HepG2 (cell line): ENCODE data around the gene MYL6. TPM values are rescaled to one million over a fixed set of nuclear protein-coding genes. Genes with fewer than 3 reads are reported as not detected.

Source experiments
- ATAC-seq: fragments of 200-7000 bp; cut with Tn5 transposase; 3 replicates; pipeline ENCODE4 v1.9.1; 2020; ENCODE audit warnings: mild to moderate bottlenecking, moderate library complexity
- BruUV-seq: library from RNA; stranded (reverse); fragments of 400-500 nt; replicated peaks from 2 replicates; lab custom pipeline; 2021; lab: Mats Ljungman, UMichigan
- CTCF ChIA-PET: fragments of 300-600 bp; formaldehyde crosslinking; extraction: SDS; loops from one replicate; lab custom pipeline; 2021; ENCODE audit warnings: low total read pairs, inconsistent platforms, low intra/inter-chr PET ratio; lab: Yijun Ruan, JAX
- POLR2A ChIA-PET: fragments of 350-600 bp; sonication (Branson Sonifier 250); formaldehyde crosslinking; loops from one replicate; lab custom pipeline; 2020; ENCODE audit warnings: antibody characterized with exemption, inconsistent platforms; lab: Yijun Ruan, JAX
- DNase-seq: peaks from one replicate; pipeline ENCODE4 v3.0.0-alpha.2; 2015; ENCODE audit warnings: low spot score
- FAIRE-seq: peaks from 3 replicates; lab custom pipeline; 2011; peaks lifted over from hg19 to GRCh38; lab: Jason Lieb, UNC
- H2AFZ ChIP-seq: one replicate; pipeline ENCODE4 v1.6.1; 2011; ENCODE audit warnings: low read length, inconsistent platforms
- H3K27ac ChIP-seq: fragments of 300-600 bp; 3 replicates; pipeline ENCODE4 v1.8.0; 2011; ENCODE audit warnings: mixed run types, mild to moderate bottlenecking, mixed read lengths, low read length, inconsistent platforms; ENCODE audit not compliant: insufficient read depth; ENCODE audit errors: extremely low read length
- H3K27me3 ChIP-seq, 2 experiments: fragments of 200-600 bp in 1 of 2; 2 replicates in 1 of 2; 3 replicates in 1 of 2; pipeline versions ENCODE4 v1.6.0 to v1.8.0; 2011; ENCODE audit warnings: low read length in 2 of 2, mild to moderate bottlenecking in 2 of 2, moderate library complexity in 2 of 2, inconsistent platforms in 1 of 2; ENCODE audit not compliant: insufficient read depth in 2 of 2, control insufficient read depth in 1 of 2
- H3K36me3 ChIP-seq, 2 experiments: fragments of 200-600 bp in 1 of 2; replicated peaks in 1 of 2; 2 replicates in 1 of 2; 3 replicates in 1 of 2; pipeline versions ENCODE4 v1.5.1 to v1.8.0; 2011; ENCODE audit warnings: low read length in 2 of 2, inconsistent platforms in 1 of 2; ENCODE audit not compliant: insufficient read depth in 2 of 2, control insufficient read depth in 1 of 2
- H3K4me1 ChIP-seq: 2 replicates; pipeline ENCODE4 v1.5.1; 2012; ENCODE audit warnings: low read length, inconsistent platforms; ENCODE audit not compliant: insufficient read depth
- H3K4me2 ChIP-seq: 2 replicates; pipeline ENCODE4 v1.6.0; 2011; ENCODE audit warnings: low read depth, low read length, inconsistent platforms
- H3K4me3 ChIP-seq, 3 experiments: fragments of 200-600 bp in 1 of 3; sonication (generic), shearing (Covaris generic) in 1 of 3; replicated peaks in 1 of 3; 2 replicates each; pipeline ENCODE4 v1.5.1; 2011 to 2016; ENCODE audit warnings: low read length in 3 of 3, inconsistent platforms in 2 of 3, low read depth in 2 of 3, mild to moderate bottlenecking in 2 of 3, control low read depth in 1 of 3, mixed read lengths in 1 of 3; ENCODE audit not compliant: insufficient read depth in 1 of 3
- H3K79me2 ChIP-seq: one replicate; pipeline ENCODE4 v1.6.1; 2011; ENCODE audit warnings: low read length, inconsistent platforms; ENCODE audit not compliant: insufficient read depth
- H3K9ac ChIP-seq: 2 replicates; pipeline ENCODE4 v1.6.0; 2011; ENCODE audit warnings: mild to moderate bottlenecking, low read depth, low read length, inconsistent platforms; ENCODE audit not compliant: insufficient read depth
- H3K9me3 ChIP-seq: 2 replicates; pipeline ENCODE4 v1.5.1; 2012; ENCODE audit warnings: mild to moderate bottlenecking, low read length
- H4K20me1 ChIP-seq: 2 replicates; pipeline ENCODE4 v1.6.0; 2011; ENCODE audit warnings: inconsistent platforms, mild to moderate bottlenecking, low read length, moderate library complexity; ENCODE audit not compliant: insufficient read depth
- KDM3A ChIP-seq: IDR thresholded peaks from 2 replicates; pipeline ENCODE4 v1.6.1; 2018; ENCODE audit warnings: low read depth, missing compliant biosample characterization
- RBFOX2 ChIP-seq: fragments of 200-400 bp; formaldehyde crosslinking; IDR thresholded peaks from 2 replicates; pipeline ENCODE4 v1.6.1; 2017; ENCODE audit warnings: low read depth, mild to moderate bottlenecking, low read length
- STAT5B ChIP-seq: sonication (generic); formaldehyde crosslinking; IDR thresholded peaks from 2 replicates; pipeline ENCODE4 v1.4.0; 2020; ENCODE audit warnings: missing genetic modification reagents
- WGBS: methylation state at CpG from one replicate; pipeline ENCODE4 v1.1.6; 2017; ENCODE audit warnings: low lambda C conversion rate; 5-methylcytosine and 5-hydroxymethylcytosine counted together
- in situ Hi-C: cut with HindIII; loops from 2 replicates; pipeline ENCODE4 v1.10.0; 2017; ENCODE audit warnings: low pct_unique_long_range_greater_than_20kb; ENCODE audit not compliant: extremely low pct_ligation_motif_present
- intact Hi-C: fragments of 100-400 bp; cut with micrococcal nuclease; formaldehyde crosslinking; loops from one replicate; pipeline ENCODE4 v1.10.0; 2022; ENCODE audit not compliant: unreplicated experiment
- polyA plus RNA-seq, 8 experiments: library from polyadenylated mRNA; depleted of rRNA in 3 of 8; stranded (reverse) in 7 of 8; unstranded in 1 of 8; fragments of >200 nt; fragmentation: Illumina TruSeq in 4 of 8; extraction: Trizol in 4 of 8; gene quantifications; 2 replicates each; pipeline versions ENCODE4 v1.2.1 to v1.2.3, GENCODE V29; 2011 to 2016; ENCODE audit warnings: low read depth in 4 of 8, missing spikeins in 1 of 8, mixed read lengths in 1 of 8; ENCODE audit not compliant: insufficient read depth in 1 of 8
- total RNA-seq, 5 experiments: library from RNA; depleted of rRNA; stranded (reverse); fragments of >200 nt; fragmentation: Illumina TruSeq; extraction: Trizol; gene quantifications; 2 replicates each; pipeline ENCODE4 v1.2.3, GENCODE V29; 2016; ENCODE audit warnings: low read depth in 1 of 5
- TF ChIP-seq, protein P1 (sequence below): sonication (generic); formaldehyde crosslinking; IDR thresholded peaks from 2 replicates; pipeline ENCODE4 v1.9.0; 2021; ENCODE audit warnings: mild to moderate bottlenecking, missing genetic modification reagents

The MYL6 gene
- total and polyA plus RNA-seq, 2 of the 13 experiments (the other 11 are each of a cell fraction or from before 2014, with no cell fraction given) = 1,127 to 1,192 TPM

DNA sequence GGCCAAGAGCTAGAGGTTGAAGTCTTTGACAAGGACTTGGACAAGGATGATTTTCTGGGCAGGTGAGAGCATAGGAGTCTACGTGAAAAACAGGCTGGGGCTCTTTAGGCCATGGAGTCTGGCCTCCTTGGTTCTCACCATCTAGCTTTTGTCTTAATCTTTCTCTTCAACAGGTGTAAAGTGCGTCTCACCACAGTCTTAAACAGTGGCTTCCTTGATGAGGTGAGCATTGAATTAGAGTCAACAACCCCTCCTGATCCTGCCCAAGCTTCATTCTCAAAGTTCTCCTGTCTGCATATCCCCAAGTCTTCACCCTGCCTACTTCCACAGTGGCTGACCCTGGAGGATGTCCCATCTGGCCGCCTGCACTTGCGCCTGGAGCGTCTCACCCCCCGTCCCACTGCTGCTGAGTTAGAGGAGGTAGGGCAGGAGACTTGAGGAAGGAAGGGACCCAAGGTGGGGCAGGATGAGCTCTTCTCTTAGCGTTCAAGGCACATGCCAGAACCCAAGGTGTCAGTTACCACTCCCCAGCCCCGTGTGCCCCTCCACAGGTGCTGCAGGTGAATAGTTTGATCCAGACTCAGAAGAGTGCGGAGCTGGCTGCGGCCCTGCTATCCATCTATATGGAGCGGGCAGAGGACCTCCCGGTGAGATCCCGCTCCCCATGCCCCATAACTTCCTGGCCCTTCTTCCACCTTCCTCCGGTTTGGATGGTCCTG, 20.1 kb upstream of the MYL6 start:
- H3K36me3 ChIP-seq = peaks cover 17 to 73% of the 10 kb centered on the region in 2 experiments

More for the DNA sequence above, 20.1 kb upstream of the MYL6 start:
- H3K9me3 ChIP-seq = no peaks in the 10 kb centered on the region
- FAIRE-seq (no peak), DNase-seq (no peak), ATAC-seq (no peak)
- BruUV-seq = no TSS peak
- ChIA-PET CTCF (no interaction called here), POLR2A (interaction anchor here (2.1 kb wide), 1 partner anchor 10 kb away, joined by 6 read pairs; the partner anchor contains the start of gene ESYT1)
- H3K4me3 ChIP-seq = no peak overlapping the region
- 96% methylated on average over 13 of the region's 14 CpGs for WGBS
- no peaks in the 10 kb centered on the region for H3K4me1 ChIP-seq
- in situ Hi-C loops (no loop called here), intact Hi-C loops (no loop called here)
- no peaks in the 10 kb centered on the region for H4K20me1 ChIP-seq
- no peaks in the 10 kb centered on the region for H3K79me2 ChIP-seq
- H3K4me2 ChIP-seq = no peak overlapping the region
- no peak overlapping the region for H2AFZ ChIP-seq
- H3K27ac ChIP-seq = no peak overlapping the region
- TF ChIP-seq STAT5B (CRISPR knock-in tag) = no peak
- TF ChIP-seq RBFOX2 = 0 out of 2 replicates have a peak, but pooled peaks have one; percentile 9
- TF ChIP-seq, protein P1, sequence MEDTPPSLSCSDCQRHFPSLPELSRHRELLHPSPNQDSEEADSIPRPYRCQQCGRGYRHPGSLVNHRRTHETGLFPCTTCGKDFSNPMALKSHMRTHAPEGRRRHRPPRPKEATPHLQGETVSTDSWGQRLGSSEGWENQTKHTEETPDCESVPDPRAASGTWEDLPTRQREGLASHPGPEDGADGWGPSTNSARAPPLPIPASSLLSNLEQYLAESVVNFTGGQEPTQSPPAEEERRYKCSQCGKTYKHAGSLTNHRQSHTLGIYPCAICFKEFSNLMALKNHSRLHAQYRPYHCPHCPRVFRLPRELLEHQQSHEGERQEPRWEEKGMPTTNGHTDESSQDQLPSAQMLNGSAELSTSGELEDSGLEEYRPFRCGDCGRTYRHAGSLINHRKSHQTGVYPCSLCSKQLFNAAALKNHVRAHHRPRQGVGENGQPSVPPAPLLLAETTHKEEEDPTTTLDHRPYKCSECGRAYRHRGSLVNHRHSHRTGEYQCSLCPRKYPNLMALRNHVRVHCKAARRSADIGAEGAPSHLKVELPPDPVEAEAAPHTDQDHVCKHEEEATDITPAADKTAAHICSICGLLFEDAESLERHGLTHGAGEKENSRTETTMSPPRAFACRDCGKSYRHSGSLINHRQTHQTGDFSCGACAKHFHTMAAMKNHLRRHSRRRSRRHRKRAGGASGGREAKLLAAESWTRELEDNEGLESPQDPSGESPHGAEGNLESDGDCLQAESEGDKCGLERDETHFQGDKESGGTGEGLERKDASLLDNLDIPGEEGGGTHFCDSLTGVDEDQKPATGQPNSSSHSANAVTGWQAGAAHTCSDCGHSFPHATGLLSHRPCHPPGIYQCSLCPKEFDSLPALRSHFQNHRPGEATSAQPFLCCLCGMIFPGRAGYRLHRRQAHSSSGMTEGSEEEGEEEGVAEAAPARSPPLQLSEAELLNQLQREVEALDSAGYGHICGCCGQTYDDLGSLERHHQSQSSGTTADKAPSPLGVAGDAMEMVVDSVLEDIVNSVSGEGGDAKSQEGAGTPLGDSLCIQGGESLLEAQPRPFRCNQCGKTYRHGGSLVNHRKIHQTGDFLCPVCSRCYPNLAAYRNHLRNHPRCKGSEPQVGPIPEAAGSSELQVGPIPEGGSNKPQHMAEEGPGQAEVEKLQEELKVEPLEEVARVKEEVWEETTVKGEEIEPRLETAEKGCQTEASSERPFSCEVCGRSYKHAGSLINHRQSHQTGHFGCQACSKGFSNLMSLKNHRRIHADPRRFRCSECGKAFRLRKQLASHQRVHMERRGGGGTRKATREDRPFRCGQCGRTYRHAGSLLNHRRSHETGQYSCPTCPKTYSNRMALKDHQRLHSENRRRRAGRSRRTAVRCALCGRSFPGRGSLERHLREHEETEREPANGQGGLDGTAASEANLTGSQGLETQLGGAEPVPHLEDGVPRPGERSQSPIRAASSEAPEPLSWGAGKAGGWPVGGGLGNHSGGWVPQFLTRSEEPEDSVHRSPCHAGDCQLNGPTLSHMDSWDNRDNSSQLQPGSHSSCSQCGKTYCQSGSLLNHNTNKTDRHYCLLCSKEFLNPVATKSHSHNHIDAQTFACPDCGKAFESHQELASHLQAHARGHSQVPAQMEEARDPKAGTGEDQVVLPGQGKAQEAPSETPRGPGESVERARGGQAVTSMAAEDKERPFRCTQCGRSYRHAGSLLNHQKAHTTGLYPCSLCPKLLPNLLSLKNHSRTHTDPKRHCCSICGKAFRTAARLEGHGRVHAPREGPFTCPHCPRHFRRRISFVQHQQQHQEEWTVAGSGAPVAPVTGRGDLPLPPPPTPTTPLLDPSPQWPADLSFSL (CRISPR knock-in tag) = no peak
- TF ChIP-seq KDM3A (CRISPR knock-in tag) = no peak
- no peak overlapping the region for H3K9ac ChIP-seq
- no peaks in the 10 kb centered on the region for H3K27me3 ChIP-seq
